ENCODE results near the gene CD27. TPM values are rescaled to one million over a fixed set of nuclear protein-coding genes. Genes with fewer than 3 reads are reported as not detected.
"Not testable (repeated sequence)": the region's sequence is repeated elsewhere in the genome, so short reads cannot be mapped to it uniquely, and the experiment has no call there.

Gene CD27
- total RNA-seq, 1 experiment from 2014 or later, result not detected

GRCh38 chr12:6457220-6457945 is 12.6 kb downstream of the CD27 start:
- DNase-seq (ENCODE audit: low read depth), result no peak
- in situ Hi-C loops (cut with HindIII; ENCODE audit: low pct_unique_long_range_greater_than_20kb, low sequenced_read_pairs), result no loop called here

GRCh38 chr12:6458281-6459003 is 13.7 kb downstream of the CD27 start:
- no peak for DNase-seq (ENCODE audit: low read depth)
- in situ Hi-C loops (cut with HindIII; ENCODE audit: low pct_unique_long_range_greater_than_20kb, low sequenced_read_pairs), result no loop called here

DNA sequence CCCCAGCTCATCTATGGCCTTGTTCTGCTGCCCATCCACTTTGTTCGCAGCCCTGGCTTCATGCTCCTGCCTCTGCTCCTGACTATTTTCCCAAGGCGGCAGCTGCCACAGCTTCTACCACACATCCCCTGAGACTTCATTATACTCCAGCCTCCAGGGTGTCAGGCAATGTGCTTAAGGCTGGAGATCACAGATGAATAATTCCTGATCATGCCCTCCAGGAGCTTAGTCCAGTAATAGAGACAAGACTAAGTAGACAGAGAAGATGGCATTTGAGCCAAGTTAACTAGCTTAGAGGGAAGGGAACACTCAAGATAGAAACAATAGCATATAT is 14.2 kb downstream of the CD27 start:
- no peak for DNase-seq (ENCODE audit: low read depth)
- in situ Hi-C loops (cut with HindIII; ENCODE audit: low pct_unique_long_range_greater_than_20kb, low sequenced_read_pairs), result no loop called here

- DNase-seq (ENCODE audit: low read depth), result no peak
- in situ Hi-C loops (cut with HindIII; ENCODE audit: low pct_unique_long_range_greater_than_20kb, low sequenced_read_pairs), result no loop called here
Measured at GRCh38 chr12:6460751-6461371, 16.1 kb downstream of the CD27 start.

- in situ Hi-C loops (cut with HindIII; ENCODE audit: low pct_unique_long_range_greater_than_20kb, low sequenced_read_pairs), result no loop called here
- DNase-seq (ENCODE audit: low read depth), result no peak
Measured at GRCh38 chr12:6461401-6462233, 16.9 kb downstream of the CD27 start.

DNA sequence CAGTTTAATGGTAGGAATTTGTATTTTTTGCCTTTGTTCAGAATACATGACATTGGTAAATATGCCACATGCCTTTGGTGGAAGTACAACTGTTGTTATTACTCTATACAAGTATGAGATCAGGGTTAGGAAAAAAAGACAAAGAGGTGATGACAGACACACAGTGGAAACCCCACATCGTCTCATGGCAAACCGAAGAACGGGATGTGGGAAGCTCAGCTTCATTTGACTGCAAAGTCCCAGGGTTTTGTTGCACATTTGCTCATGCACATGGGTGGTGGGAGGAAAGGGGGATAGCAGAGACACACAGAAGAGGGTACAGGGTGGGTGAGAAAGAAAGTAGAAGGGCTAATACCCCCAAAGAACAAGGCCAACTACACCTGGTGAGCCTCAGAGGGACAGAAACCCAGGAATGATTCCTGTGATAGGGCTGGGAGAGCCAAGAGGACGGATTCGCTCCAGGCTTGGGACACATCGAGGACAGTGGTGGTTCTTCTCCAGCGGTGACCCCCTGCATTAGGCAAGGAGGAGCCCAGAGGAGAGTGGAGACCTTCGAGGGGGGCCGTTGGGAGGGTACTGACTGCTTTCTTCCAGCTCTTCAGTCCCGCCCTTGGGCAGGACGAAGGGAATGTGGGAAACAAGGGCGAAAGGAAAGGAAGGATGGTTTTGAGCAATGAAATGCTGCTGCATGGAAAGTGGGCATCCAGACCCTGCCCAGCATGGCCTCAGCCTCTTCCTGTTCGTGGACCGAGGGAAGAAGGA is 17.7 kb downstream of the CD27 start:
- no peak for DNase-seq (ENCODE audit: low read depth)
- in situ Hi-C loops (cut with HindIII; ENCODE audit: low pct_unique_long_range_greater_than_20kb, low sequenced_read_pairs), result no loop called here

DNA sequence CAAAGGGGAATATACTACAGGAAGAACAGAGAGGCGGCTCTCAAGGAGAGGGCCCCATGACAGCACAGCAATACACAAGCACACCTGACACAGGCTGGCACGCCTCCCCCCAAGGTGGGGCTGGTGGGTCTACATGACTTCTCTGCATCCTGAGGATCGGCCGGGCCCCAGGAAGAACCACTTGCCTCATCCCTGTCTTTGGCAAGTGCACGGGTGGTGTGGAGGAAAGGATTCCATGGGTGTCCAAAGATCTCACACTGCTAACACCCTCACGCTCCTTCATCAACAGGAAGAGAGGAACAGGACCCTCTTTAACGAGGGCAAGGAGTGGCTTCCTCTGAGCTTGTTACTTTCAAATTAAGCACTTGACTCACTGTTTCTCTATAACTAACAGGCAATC is 18.5 kb downstream of the CD27 start:
- in situ Hi-C loops (cut with HindIII; ENCODE audit: low pct_unique_long_range_greater_than_20kb, low sequenced_read_pairs), result no loop called here
- no peak for DNase-seq (ENCODE audit: low read depth)

- no peak for DNase-seq (ENCODE audit: low read depth)
- in situ Hi-C loops (cut with HindIII; ENCODE audit: low pct_unique_long_range_greater_than_20kb, low sequenced_read_pairs), result no loop called here
Measured at GRCh38 chr12:6463858-6464257, 19.1 kb downstream of the CD27 start.

DNA sequence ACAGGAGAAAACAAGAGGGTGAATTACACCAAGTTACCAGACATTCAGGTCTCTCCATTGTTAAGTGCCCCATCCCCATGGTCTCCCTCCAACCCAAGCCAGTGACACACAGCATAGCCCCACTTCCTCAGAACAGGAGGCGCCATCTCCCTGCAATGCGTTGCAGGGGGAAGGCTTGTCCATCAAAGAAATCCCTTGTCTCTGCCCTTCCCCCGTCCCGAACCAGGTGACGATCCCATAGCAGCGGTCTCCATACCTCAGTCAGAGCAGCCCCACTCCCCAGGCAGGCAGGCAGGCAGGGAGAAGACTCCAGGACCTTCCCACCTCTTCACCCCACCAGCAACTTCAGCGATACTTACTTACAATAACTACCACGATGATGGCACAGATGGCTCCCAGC is 19.8 kb downstream of the CD27 start:
- DNase-seq (ENCODE audit: low read depth), result no peak
- in situ Hi-C loops (cut with HindIII; ENCODE audit: low pct_unique_long_range_greater_than_20kb, low sequenced_read_pairs), result no loop called here

DNA sequence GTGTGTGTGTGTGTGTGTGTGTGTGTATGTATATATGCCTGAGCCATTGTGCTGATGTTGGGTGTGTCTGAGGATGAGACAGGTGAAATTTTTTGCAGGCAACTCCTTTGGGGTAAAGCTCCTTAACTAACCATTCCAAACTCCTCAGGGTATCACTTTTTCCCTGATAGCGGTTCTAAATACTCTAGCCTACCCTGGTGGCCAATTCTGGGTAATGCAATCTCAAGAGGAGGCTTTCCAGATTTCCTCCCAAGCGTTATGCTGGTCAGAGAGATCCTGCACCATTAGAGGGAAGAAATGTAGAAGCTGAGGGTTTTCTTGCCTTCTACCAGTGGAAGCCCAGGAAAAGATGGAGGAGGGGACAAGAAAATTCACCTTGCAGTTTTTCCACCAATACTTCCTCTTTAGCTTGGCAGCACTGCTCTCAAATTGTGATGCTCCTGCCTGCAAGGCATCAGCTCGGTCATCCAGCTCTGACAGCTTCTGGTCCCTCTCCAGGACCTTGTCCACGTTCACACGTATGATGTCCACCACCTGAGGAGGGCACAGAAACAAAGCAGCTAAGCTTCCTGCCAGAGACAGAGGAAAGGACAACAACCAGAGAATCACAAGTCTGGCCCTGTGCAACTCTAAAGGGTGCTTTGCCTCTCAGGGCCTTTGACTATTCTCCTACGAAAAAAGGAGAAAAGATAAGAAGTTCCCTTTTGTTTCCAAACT is 20.9 kb downstream of the CD27 start:
- peak; percentile 58 for DNase-seq (ENCODE audit: low read depth)
- in situ Hi-C loops (cut with HindIII; ENCODE audit: low pct_unique_long_range_greater_than_20kb, low sequenced_read_pairs), result no loop called here

DNA sequence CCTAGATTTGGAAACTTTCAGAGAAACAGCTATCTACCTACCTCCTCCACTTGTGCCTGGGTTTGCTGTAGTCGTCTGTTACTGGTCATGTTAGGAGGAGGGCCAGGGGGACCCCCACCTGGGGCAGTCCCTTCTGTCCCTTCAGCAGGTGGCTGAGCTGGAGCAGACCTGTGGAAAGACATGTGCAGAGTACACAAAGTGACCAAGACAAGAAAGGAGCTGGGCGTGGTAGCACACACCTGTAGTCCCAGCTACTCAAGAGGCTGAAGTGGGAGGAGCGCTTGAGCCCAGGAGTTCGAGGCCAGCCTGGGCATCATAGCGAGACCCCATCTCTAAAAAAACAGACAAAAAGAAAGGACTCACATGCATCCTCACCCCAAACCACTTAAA is 21.4 kb downstream of the CD27 start:
- no peak for DNase-seq (ENCODE audit: low read depth)
- in situ Hi-C loops (cut with HindIII; ENCODE audit: low pct_unique_long_range_greater_than_20kb, low sequenced_read_pairs), result no loop called here

- in situ Hi-C loops (cut with HindIII; ENCODE audit: low pct_unique_long_range_greater_than_20kb, low sequenced_read_pairs); DNase-seq (ENCODE audit: low read depth): not testable (repeated sequence)
Measured at GRCh38 chr12:6466751-6467150, 22.0 kb downstream of the CD27 start.

GRCh38 chr12:6467571-6468282 is 23.0 kb downstream of the CD27 start:
- DNase-seq (ENCODE audit: low read depth); in situ Hi-C loops (cut with HindIII; ENCODE audit: low pct_unique_long_range_greater_than_20kb, low sequenced_read_pairs): not testable (repeated sequence)

- DNase-seq (ENCODE audit: low read depth), result no peak
- in situ Hi-C loops (cut with HindIII; ENCODE audit: low pct_unique_long_range_greater_than_20kb, low sequenced_read_pairs), result no loop called here
Measured at GRCh38 chr12:6468283-6468575, 23.5 kb downstream of the CD27 start.

GRCh38 chr12:6469092-6469491 is 24.3 kb downstream of the CD27 start:
- DNase-seq (ENCODE audit: low read depth), result no peak
- in situ Hi-C loops (cut with HindIII; ENCODE audit: low pct_unique_long_range_greater_than_20kb, low sequenced_read_pairs), result no loop called here

DNA sequence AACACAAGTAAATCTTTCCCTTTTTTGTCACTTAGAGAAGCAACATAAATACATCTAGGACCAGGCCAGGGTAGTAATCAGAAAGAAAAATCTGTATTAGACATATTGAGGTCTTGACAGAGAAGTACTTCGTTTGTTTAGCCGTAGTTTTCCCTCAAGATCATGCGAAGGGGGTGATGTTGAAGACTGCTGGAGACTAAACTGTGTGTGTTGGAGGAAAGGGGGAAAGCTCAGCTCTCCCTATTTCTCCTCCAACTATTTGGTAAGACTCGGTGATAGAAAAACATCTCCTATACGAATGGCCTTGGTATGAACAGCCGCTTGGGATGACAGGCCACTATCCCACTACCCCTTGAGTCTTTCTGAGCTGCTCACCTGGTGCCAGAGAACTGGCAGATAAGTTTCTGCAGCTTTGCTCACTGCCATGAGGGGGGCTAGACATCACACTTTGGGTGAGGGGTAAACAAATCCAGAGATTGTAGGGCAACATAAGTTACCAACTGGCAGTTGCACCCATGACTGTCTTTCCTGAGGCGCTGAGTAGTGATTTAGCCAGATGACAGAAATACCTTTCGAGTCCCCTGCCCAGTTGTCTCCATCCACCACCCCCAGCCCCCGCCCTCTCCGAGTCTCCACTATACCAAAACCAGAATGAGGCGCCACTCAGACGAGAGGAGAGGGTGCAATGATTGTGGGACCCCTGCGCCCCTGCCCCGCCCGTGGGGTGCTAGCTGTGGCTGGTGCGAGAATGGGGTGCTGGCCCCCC is 25.0 kb downstream of the CD27 start:
- no peak for DNase-seq (ENCODE audit: low read depth)
- in situ Hi-C loops (cut with HindIII; ENCODE audit: low pct_unique_long_range_greater_than_20kb, low sequenced_read_pairs), result no loop called here

All from Caki2 (cell line).